Measurements from ENCODE around the gene CERS1.

The CERS1 gene

DNA sequence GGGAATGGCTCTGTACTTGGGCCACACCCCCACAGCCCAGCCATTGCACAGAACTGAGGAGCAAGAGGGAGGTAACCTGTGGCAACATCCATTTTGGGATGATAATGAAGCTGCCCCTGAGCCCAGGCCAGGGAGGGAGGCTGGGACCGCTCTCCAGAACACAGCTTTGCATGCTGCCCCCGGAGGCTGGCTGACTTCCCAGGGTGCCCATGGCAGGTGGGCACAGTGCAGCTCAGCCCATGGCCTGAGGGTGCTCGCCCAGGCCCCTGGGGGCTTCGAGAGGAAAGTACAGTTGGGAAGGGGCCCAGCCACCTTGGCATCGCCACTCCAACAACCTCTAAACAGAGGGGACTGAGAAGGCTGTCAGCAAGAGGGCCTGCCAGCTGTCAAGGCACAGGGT lies 17.5 kb upstream of the CERS1 start:
- Histone ChIP-seq H3K36me3 (ENCODE audit: insufficient read depth, low read length) (peaks cover 57% of the 10 kb centered on the region), H3K9ac (ENCODE audit: low read depth, low read length) (no peak overlapping the region), H3K27ac (ENCODE audit: low read length) (no peak overlapping the region), H3K4me1 (ENCODE audit: insufficient read depth, low read length) (peaks cover 26% of the 10 kb centered on the region), H3K27me3 (ENCODE audit: insufficient read depth, low read length, poor library complexity) (no peaks in the 10 kb centered on the region), H3K9me3 (ENCODE audit: insufficient read depth, low read length, severe bottlenecking) (no peaks in the 10 kb centered on the region), H4K20me1 (ENCODE audit: insufficient read depth, low read length) (peaks cover 36% of the 10 kb centered on the region), H2AFZ (ENCODE audit: low read depth, low read length) (no peak overlapping the region), H3K4me2 (ENCODE audit: insufficient read depth, low read length) (no peak overlapping the region), H3K79me2 (ENCODE audit: insufficient read depth, low read length) (peaks cover 60% of the 10 kb centered on the region), H3K4me3 (ENCODE audit: low read depth in 1 of 2, low read length in 2 of 2) (no peak overlapping the region)
- DNase-seq (no peak), ATAC-seq (ENCODE audit: insufficient read depth, low read depth) (no peak)
- TF ChIP-seq EZH2 (IDR thresholded peaks at IDR 0.05; ENCODE audit: borderline replicate concordance, low read depth, low read length, severe bottlenecking): no peak
- TF ChIP-seq, protein P1, sequence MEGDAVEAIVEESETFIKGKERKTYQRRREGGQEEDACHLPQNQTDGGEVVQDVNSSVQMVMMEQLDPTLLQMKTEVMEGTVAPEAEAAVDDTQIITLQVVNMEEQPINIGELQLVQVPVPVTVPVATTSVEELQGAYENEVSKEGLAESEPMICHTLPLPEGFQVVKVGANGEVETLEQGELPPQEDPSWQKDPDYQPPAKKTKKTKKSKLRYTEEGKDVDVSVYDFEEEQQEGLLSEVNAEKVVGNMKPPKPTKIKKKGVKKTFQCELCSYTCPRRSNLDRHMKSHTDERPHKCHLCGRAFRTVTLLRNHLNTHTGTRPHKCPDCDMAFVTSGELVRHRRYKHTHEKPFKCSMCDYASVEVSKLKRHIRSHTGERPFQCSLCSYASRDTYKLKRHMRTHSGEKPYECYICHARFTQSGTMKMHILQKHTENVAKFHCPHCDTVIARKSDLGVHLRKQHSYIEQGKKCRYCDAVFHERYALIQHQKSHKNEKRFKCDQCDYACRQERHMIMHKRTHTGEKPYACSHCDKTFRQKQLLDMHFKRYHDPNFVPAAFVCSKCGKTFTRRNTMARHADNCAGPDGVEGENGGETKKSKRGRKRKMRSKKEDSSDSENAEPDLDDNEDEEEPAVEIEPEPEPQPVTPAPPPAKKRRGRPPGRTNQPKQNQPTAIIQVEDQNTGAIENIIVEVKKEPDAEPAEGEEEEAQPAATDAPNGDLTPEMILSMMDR (IDR thresholded peaks at IDR 0.05; ENCODE audit: borderline replicate concordance, extremely low read depth, low read length, poor library complexity, severe bottlenecking): no peak

- H3K27ac ChIP-seq (ENCODE audit: low read length): no peak overlapping the region
- TF ChIP-seq, protein P1 (IDR thresholded peaks at IDR 0.05; ENCODE audit: borderline replicate concordance, extremely low read depth, low read length, poor library complexity, severe bottlenecking): no peak
- no peak for TF ChIP-seq EZH2 (IDR thresholded peaks at IDR 0.05; ENCODE audit: borderline replicate concordance, low read depth, low read length, severe bottlenecking)
- ATAC-seq (ENCODE audit: insufficient read depth, low read depth) (no peak), DNase-seq (no peak)
- H4K20me1 ChIP-seq (ENCODE audit: insufficient read depth, low read length): peaks cover 38% of the 10 kb centered on the region
- H2AFZ ChIP-seq (ENCODE audit: low read depth, low read length): no peak overlapping the region
- peaks cover 54% of the 10 kb centered on the region for H3K79me2 ChIP-seq (ENCODE audit: insufficient read depth, low read length)
- H3K4me2 ChIP-seq (ENCODE audit: insufficient read depth, low read length): no peak overlapping the region
- no peak overlapping the region for H3K9ac ChIP-seq (ENCODE audit: low read depth, low read length)
- H3K9me3 ChIP-seq (ENCODE audit: insufficient read depth, low read length, severe bottlenecking): no peaks in the 10 kb centered on the region
- H3K4me3 ChIP-seq (ENCODE audit: low read depth in 1 of 2, low read length in 2 of 2): no peak overlapping the region
- peaks cover 20% of the 10 kb centered on the region for H3K4me1 ChIP-seq (ENCODE audit: insufficient read depth, low read length)
- H3K27me3 ChIP-seq (ENCODE audit: insufficient read depth, low read length, poor library complexity): no peaks in the 10 kb centered on the region
- H3K36me3 ChIP-seq (ENCODE audit: insufficient read depth, low read length): peaks cover 61% of the 10 kb centered on the region
These were observed 17.0 kb upstream of the CERS1 start for GRCh38 chr19:18912933-18913332.

GRCh38 chr19:18910801-18911436 lies 15.0 kb upstream of the CERS1 start:
- no peak for DNase-seq
- no peaks in the 10 kb centered on the region for H3K27me3 ChIP-seq (ENCODE audit: insufficient read depth, low read length, poor library complexity)
- peaks cover 81% of the 10 kb centered on the region for H3K36me3 ChIP-seq (ENCODE audit: insufficient read depth, low read length)
- H2AFZ ChIP-seq (ENCODE audit: low read depth, low read length): no peak overlapping the region
- H3K9me3 ChIP-seq (ENCODE audit: insufficient read depth, low read length, severe bottlenecking): no peaks in the 10 kb centered on the region
- no peak for ATAC-seq (ENCODE audit: insufficient read depth, low read depth)
- H4K20me1 ChIP-seq (ENCODE audit: insufficient read depth, low read length): peaks cover 48% of the 10 kb centered on the region
- H3K27ac ChIP-seq (ENCODE audit: low read length): no peak overlapping the region
- TF ChIP-seq, protein P1 (IDR thresholded peaks at IDR 0.05; ENCODE audit: borderline replicate concordance, extremely low read depth, low read length, poor library complexity, severe bottlenecking): no peak
- H3K79me2 ChIP-seq (ENCODE audit: insufficient read depth, low read length): peaks cover 35% of the 10 kb centered on the region
- H3K4me1 ChIP-seq (ENCODE audit: insufficient read depth, low read length): peaks cover 7% of the 10 kb centered on the region; the same call in 1 of the 2 replicates
- H3K4me3 ChIP-seq (ENCODE audit: low read depth in 1 of 2, low read length in 2 of 2): no peak overlapping the region
- H3K4me2 ChIP-seq (ENCODE audit: insufficient read depth, low read length): no peak overlapping the region
- H3K9ac ChIP-seq (ENCODE audit: low read depth, low read length): no peak overlapping the region

Measured in DND-41 (cell line).